ENCODE measurements around the gene EPHB1.

EPHB1 gene

DNA sequence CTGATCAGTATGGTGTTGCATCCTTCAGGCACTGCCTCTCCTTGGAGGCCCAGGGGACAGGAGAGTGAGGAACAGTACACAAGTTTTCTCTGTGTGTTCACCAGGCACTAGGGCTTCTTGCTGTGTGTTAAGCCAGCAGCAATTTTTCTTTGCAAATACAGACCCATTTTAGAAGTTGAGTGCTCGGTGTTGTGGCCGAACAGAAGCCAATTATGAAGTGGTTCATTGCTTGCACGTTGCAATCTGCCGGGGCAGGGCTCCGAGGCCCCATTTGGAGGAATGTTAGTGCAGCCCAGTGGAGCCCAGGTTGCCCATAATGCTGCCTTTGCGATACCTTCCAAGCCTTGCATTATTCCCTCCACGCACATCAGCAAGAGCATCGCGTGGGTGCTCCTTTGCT, 51.0 kb downstream of the EPHB1 start:
- in situ Hi-C loops (cut with HindIII; ENCODE audit: low sequenced_read_pairs): no loop called here

DNA sequence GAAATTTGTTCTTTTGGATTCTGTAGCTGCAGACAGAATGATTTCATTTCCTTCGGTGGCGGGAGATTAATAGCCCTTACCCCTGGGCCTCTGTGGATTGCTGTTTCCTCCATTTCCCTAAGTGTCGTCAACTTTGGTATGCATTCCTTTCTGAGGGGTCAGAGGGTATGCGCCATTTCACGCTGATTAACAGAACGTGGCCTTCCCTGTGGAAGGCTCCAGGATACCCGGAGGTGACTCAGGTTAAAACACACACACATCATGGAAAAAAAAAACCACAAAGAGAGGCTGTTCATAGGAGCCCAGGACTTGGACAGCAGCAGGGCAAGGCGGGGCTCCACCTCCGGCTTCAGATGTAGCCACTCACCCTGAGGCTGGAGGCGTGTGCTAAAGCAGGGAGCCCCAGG, 51.9 kb downstream of the EPHB1 start:
- in situ Hi-C loops (cut with HindIII; ENCODE audit: low sequenced_read_pairs): no loop called here

DNA sequence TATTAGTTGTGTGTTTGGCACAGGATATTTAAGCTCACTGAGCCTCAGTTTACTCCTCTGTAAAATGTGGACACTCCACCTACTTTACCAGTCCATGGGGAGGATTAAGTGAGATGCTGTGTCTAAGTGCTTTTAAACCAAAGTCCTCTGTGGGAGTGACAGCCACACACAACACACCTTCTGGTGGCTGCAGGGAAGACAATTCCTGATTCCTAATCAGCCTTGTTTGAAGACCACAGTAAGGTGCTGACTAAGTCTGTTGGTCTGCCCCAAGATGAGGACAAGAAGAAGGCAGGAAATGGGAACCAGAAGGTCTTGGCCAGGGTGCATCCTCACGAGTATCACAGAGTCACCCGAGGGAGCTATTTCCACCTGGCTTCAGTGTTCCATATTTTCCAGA, 52.3 kb downstream of the EPHB1 start:
- in situ Hi-C loops (cut with HindIII; ENCODE audit: low sequenced_read_pairs): no loop called here

- in situ Hi-C loops (cut with HindIII; ENCODE audit: low sequenced_read_pairs): no loop called here
These were observed 54.5 kb downstream of the EPHB1 start for GRCh38 chr3:134849561-134849960.

DNA sequence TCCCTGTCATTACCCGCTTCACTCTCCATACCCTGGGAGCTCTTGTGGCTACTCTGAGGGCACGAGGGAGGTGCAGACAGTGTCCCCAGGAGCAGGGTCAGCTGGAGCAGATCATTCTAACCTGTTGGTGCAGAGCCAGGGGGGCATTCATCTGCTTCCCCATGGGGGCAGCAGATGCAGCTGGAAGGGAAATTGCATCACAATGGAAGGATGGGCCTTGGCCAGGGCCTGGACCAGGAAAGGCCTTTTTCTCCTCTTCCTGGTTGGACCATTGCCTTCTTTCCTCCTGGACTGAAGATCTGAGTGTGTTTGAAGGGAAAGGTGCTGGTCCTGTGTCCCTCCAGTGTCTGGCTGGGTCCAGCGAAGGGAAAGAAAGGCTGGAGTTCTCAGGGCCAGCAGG, 55.7 kb downstream of the EPHB1 start:
- in situ Hi-C loops (cut with HindIII; ENCODE audit: low sequenced_read_pairs): no loop called here

GRCh38 chr3:134852132-134852531, 57.1 kb downstream of the EPHB1 start:
- in situ Hi-C loops (cut with HindIII; ENCODE audit: low sequenced_read_pairs): no loop called here

- in situ Hi-C loops (cut with HindIII; ENCODE audit: low sequenced_read_pairs): no loop called here
These were observed 57.9 kb downstream of the EPHB1 start for GRCh38 chr3:134852893-134853351.

DNA sequence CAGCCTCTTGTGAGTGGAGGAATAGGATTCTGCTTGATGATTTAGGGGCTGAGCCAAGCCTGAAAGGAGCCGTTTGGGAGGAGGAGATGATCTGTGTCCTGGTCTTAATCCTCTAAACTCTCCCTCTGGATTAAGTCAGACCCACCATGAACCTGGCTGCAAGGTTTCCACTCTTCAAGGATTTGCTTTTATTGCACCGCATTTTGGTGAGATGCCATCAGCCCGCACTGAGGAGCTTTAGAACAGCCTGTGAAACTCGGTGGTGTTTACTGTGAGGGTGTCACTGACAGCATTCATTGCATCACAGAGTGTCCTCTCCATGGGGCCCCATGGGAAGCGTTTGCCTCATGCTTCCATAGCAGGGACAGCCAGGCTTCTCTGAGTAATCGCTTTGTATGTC, 59.2 kb downstream of the EPHB1 start:
- in situ Hi-C loops (cut with HindIII; ENCODE audit: low sequenced_read_pairs): no loop called here

DNA sequence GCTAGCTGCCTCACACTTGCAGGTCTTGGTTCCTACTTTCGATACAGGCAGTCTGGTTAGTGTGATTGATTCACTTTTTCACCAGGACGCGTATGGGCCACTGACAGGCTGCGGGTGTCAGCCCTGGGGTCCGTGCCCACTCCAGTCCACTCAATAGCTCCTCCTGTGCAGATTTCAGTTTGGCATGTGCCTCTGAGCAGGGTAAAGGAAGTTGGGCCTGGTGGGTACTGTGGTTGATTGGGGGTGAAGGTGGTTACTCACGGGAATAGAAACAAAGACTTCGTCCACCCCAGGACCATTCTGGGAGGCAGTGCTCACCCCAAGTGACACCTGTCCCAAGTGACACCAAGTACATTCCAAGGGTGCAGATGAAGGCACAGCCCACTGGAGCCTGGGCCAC, 62.3 kb downstream of the EPHB1 start:
- in situ Hi-C loops (cut with HindIII; ENCODE audit: low sequenced_read_pairs): no loop called here

DNA sequence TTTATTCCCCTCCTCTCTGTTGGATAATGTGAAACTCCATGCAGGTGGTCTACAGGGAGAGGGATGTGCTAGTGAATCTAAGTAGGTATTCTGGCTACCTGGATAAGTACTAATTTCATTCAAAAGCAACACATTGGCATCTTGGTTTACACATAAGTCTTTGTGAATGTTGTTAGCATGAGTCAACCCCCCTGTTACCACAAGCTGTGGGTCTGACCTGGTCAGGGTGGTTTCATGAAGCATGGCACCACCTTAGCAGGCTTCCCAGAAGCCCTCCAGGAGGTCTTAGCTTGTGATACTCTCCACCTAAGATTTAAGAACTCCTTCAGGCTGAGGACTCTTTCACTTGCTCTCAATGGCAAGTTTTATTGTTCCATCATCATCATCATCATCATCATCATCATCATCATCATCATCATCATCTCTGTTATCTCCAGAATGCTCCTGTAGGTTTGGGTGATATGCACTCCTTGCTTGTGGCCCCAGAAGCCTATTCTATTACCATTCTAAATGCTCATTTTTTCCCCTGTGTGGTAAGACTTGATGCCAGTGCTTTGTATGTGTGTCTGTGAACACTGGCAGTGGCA, 62.8 kb downstream of the EPHB1 start:
- in situ Hi-C loops (cut with HindIII; ENCODE audit: low sequenced_read_pairs): no loop called here

- in situ Hi-C loops (cut with HindIII; ENCODE audit: low sequenced_read_pairs): no loop called here
These were observed 63.5 kb downstream of the EPHB1 start for GRCh38 chr3:134858441-134859035.

DNA sequence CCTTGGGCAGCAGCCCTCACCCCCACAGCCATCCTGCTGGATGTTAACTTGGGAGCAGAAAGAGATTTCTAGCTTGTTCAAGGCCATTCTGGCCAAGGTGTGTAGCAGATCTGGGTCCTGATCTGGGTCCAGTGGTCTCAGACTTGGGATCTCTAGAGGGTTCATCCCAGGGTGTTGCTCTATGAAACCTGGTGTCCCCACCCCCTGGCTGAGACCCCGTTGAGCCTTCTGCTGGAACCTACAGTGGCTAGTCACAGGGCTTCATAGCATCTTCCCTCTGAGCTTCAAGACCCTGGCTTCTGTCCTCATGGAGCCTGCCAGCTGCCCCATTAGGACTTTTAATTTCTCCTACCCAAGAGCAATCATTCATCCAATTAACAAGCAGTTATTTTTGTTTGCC, 64.3 kb downstream of the EPHB1 start:
- in situ Hi-C loops (cut with HindIII; ENCODE audit: low sequenced_read_pairs): no loop called here

- in situ Hi-C loops (cut with HindIII; ENCODE audit: low sequenced_read_pairs): no loop called here
These were observed 65.1 kb downstream of the EPHB1 start for GRCh38 chr3:134860141-134860540.

GRCh38 chr3:134863915-134864314, 68.9 kb downstream of the EPHB1 start:
- in situ Hi-C loops (cut with HindIII; ENCODE audit: low sequenced_read_pairs): no loop called here

DNA sequence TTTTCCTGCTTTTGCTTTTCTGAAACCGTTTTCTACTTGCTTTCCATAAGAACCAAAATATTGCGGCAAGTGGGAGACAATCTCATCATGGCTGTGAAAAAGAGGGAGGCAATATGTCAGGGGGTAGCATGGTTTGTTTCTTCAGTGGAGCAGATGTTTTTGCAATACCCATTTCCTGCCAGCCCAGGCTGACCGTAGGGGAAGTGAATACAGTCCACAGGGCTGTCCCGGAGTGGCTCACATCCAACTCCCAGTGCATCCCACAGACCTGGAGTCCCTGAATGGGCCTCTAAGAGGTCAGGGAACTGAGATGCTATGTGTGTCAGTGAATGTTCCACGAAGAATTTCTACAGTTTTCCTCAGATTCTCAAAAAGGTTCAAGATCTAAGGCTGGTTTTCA, 69.6 kb downstream of the EPHB1 start:
- in situ Hi-C loops (cut with HindIII; ENCODE audit: low sequenced_read_pairs): no loop called here

DNA sequence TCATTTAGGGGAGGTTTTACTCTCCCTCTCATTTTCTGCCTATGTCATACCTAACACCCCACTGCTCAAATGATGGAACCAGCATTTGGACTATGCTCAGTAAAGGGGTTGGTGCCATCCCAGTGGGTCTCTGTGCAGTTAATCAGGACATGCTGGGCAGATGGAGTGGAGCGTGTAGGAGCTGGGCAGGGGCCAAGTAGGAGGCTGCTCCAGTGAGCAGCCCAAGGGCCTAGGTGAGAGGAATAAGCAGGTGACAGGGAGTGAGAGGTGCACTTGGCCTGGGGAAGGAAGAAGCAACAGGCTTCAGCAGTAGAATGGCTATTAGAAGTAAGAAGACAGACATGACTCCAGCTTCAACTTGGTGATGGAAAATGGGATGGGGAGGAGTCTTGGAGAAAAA, 72.2 kb downstream of the EPHB1 start:
- in situ Hi-C loops (cut with HindIII; ENCODE audit: low sequenced_read_pairs): no loop called here

DNA sequence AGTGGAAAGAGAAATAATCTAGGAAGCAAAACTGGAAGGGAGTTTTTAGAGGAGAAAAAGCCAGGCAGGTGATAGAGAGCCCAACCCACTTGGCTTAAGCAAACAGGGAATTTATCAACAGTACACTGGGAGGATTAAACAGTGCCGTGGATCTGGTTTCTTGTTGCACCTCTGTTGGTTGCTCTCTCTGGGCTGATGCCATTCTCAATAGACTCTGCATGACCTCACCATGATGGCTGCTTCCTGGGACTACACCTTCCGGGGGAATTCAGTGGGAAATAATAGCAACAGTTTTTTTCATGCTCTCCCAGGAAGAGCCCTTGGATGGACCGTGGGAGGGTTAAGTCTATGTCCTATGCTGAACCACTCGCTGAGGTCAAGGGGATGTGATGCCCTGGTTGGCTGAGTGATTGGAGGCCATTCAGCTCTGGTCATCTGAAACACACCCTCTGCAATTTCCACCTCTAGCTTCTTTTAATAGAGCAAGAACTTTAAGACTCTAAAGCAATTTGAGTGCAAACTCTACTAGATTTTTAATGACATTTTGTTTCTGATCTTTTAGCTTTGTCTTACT, 74.2 kb downstream of the EPHB1 start:
- in situ Hi-C loops (cut with HindIII; ENCODE audit: low sequenced_read_pairs): no loop called here

DNA sequence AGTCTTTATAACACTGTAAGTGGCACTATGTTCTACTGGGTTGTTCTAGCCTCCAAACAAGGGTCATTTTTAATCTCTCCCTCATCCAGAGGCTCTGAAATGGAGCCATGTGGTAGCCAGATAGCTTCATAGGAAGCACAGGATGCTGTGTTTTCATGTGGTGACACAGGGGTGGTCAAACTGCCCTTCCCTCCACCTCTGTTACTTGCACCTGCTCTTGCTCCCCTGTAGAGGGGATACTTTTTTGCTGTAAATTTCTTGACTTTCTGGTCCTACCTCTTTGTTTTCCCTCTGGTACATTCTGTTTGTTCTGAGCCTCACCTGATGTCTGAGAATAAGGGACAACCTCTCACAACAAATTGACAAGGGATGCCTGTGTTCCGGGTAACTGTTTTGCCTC, 76.8 kb downstream of the EPHB1 start:
- in situ Hi-C loops (cut with HindIII; ENCODE audit: low sequenced_read_pairs): no loop called here

DNA sequence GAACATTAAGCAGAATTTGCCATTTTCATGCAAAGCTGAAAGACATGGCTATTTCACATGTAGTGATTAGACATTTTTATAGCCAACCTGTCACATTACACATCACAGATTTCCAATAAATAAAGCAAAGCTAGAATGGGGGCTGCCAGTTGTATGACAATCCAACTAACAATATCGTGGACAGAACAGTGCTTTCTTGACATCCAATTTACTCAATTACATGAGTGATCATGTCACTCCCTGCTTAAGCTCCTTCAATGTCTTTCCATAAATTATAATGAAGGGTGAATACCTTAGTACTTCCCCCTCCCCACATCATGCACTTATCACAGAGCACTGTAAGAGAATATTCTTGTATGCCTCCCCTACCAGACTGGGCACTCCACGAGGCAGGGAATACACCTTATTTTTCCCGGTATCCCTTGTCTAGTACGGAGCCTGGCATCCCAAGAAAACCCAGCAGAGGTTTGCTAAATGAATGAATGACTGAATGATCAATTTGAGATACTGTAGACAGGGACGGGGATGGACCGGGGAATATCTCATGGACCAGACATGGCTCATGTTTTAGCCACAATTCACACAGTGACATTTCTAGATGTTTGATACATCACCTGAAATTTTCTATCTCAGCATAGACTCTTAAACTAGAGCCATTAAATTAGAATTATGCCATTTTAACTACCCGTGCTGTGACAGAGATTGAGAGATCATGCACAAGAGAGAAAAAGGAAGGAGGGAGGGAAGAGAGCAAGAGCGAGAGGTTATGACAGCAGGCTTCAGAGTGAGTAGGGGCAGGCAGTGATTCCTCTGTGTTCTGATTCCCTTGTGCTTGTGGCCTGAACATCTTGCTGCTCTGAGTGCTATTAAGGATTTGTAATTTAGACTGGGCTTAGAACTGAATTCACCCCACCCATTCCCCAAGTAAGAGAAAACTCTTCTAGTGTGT, 77.7 kb downstream of the EPHB1 start:
- in situ Hi-C loops (cut with HindIII; ENCODE audit: low sequenced_read_pairs): no loop called here

DNA sequence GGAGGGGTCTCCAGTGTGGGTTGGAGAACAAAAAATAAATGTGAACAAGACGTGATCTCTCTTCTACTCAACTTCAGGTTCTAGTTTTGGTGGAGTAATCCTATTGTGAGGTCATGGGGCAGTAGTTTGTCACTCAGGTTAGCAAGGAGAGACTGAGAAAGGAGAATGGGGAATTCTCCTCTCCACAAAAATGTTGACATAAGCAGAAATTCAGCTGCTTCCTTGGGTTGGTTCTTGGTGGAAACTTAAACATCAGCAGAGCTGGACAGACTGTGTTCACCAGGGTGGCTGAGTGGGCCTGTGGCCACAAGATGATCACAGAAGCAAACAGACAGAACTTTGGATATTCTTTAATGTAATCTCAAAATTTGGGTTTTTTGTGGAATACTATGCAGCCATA, 78.7 kb downstream of the EPHB1 start:
- in situ Hi-C loops (cut with HindIII; ENCODE audit: low sequenced_read_pairs): no loop called here

- in situ Hi-C loops (cut with HindIII; ENCODE audit: low sequenced_read_pairs): no loop called here
These were observed 79.8 kb downstream of the EPHB1 start for GRCh38 chr3:134874737-134875413.

Measured in endothelial cell of hepatic sinusoid (primary cell).